H1 (cell line): ENCODE data around the gene TMPRSS3. TPM values are rescaled to one million over a fixed set of nuclear protein-coding genes. Genes with fewer than 3 reads are reported as not detected.
A peak's percentile ranks its signal among the peaks of the same experiment; 100 is the strongest.

Experiments used
- CTCF ChIA-PET: fragments of 300-600 bp; sonication (Branson Sonifier 250); formaldehyde crosslinking; loops from one replicate; lab custom pipeline; 2021; ENCODE audit not compliant: partially characterized antibody; lab: Charles Lee
- POLR2A ChIA-PET: fragments of 300-600 bp; sonication (Branson Sonifier 250); formaldehyde crosslinking; loops from one replicate; lab custom pipeline; 2021; ENCODE audit warnings: inconsistent platforms; ENCODE audit not compliant: partially characterized antibody; lab: Charles Lee
- DNase-seq, 2 experiments: peaks; one replicate each; pipeline versions ENCODE4 v3.0.0 to v3.0.0-alpha.2; 2010 to 2022; ENCODE audit warnings: low spot score in 2 of 2, low read depth in 1 of 2, mixed read lengths in 1 of 2
- FAIRE-seq: peaks from 2 replicates; lab custom pipeline; 2011; peaks lifted over from hg19 to GRCh38; lab: Jason Lieb, UNC
- H2AFZ ChIP-seq: 2 replicates; pipeline ENCODE4 v1.8.1; 2012; ENCODE audit warnings: low read length, inconsistent platforms
- H2AK5ac ChIP-seq: 2 replicates; pipeline ENCODE4 v1.6.1; 2013; ENCODE audit warnings: low read depth, low read length
- H2BK120ac ChIP-seq: replicated peaks from 2 replicates; pipeline ENCODE3; 2013; ENCODE audit warnings: low read depth, low read length, inconsistent platforms
- H2BK12ac ChIP-seq: 2 replicates; pipeline ENCODE4 v1.6.1; 2013; ENCODE audit warnings: low read depth, low read length
- H2BK15ac ChIP-seq: 2 replicates; pipeline ENCODE4 v1.6.1; 2013; ENCODE audit warnings: low read length
- H2BK20ac ChIP-seq: 2 replicates; pipeline ENCODE4 v1.6.1; 2013; ENCODE audit warnings: low read length
- H2BK5ac ChIP-seq: 2 replicates; pipeline ENCODE4 v1.6.1; 2013; ENCODE audit warnings: low read depth, low read length
- H3K14ac ChIP-seq: 2 replicates; pipeline ENCODE4 v1.6.1; 2013; ENCODE audit warnings: inconsistent platforms; ENCODE audit not compliant: insufficient read length
- H3K18ac ChIP-seq: 2 replicates; pipeline ENCODE4 v1.6.1; 2013; ENCODE audit warnings: low read length; ENCODE audit errors: extremely low read depth
- H3K23ac ChIP-seq: 2 replicates; pipeline ENCODE4 v1.6.1; 2013; ENCODE audit warnings: inconsistent platforms; ENCODE audit not compliant: insufficient read length
- H3K23me2 ChIP-seq: 2 replicates; pipeline ENCODE4 v1.6.1; 2013; ENCODE audit warnings: low read depth, low read length
- H3K27ac ChIP-seq: 2 replicates; pipeline ENCODE4 v1.6.1; 2011; ENCODE audit warnings: low read depth, low read length, inconsistent platforms
- H3K27me3 ChIP-seq, 4 experiments: replicated peaks in 1 of 4; 1 replicate in 1 of 4; 2 replicates in 3 of 4; pipeline versions ENCODE4 v1.6.1 to v1.8.1; 2011 to 2013; ENCODE audit warnings: low read length in 3 of 4, mild to moderate bottlenecking in 3 of 4, inconsistent platforms in 2 of 4, mixed read lengths in 2 of 4, moderate library complexity in 1 of 4; ENCODE audit not compliant: control insufficient read depth in 3 of 4, insufficient read depth in 3 of 4; ENCODE audit errors: extremely low read depth in 1 of 4
- H3K36me3 ChIP-seq, 4 experiments: 2 replicates each; pipeline versions ENCODE4 v1.6.1 to v1.8.1; 2011 to 2013; ENCODE audit warnings: mild to moderate bottlenecking in 4 of 4, low read length in 3 of 4, moderate library complexity in 2 of 4, control low read depth in 1 of 4, inconsistent platforms in 1 of 4; ENCODE audit not compliant: insufficient read depth in 4 of 4, control insufficient read depth in 2 of 4
- H3K4ac ChIP-seq: replicated peaks from 2 replicates; pipeline ENCODE3; 2013; ENCODE audit warnings: low read length, low read depth, mixed read lengths, inconsistent platforms; ENCODE audit not compliant: insufficient read length
- H3K4me1 ChIP-seq, 4 experiments: replicated peaks in 1 of 4; 1 replicate in 1 of 4; 2 replicates in 3 of 4; pipeline versions ENCODE4 v1.6.1 to v1.8.1; 2011 to 2013; ENCODE audit warnings: low read length in 3 of 4, inconsistent platforms in 2 of 4, mixed read lengths in 1 of 4; ENCODE audit not compliant: insufficient read depth in 4 of 4, control insufficient read depth in 3 of 4
- H3K4me2 ChIP-seq, 2 experiments: 2 replicates each; pipeline versions ENCODE4 v1.6.1 to v1.8.1; 2011 to 2013; ENCODE audit warnings: low read depth in 2 of 2, low read length in 2 of 2, control low read depth in 1 of 2, inconsistent platforms in 1 of 2, mild to moderate bottlenecking in 1 of 2; ENCODE audit not compliant: insufficient read depth in 1 of 2
- H3K4me3 ChIP-seq, 4 experiments: fragments of 200-600, 300-600 bp in 1 of 4; sonication (generic), shearing (Covaris generic), sonication (Bioruptor Twin) in 1 of 4; 2 replicates each; pipeline versions ENCODE4 v1.5.1 to v1.8.1; 2011 to 2016; ENCODE audit warnings: low read length in 4 of 4, low read depth in 3 of 4, control low read depth in 2 of 4, inconsistent platforms in 2 of 4, mild to moderate bottlenecking in 2 of 4, mixed read lengths in 1 of 4, moderate library complexity in 1 of 4; ENCODE audit not compliant: insufficient read depth in 2 of 4; ENCODE audit errors: extremely low read depth in 1 of 4
- H3K56ac ChIP-seq: replicated peaks from 2 replicates; pipeline ENCODE3; 2013; ENCODE audit warnings: low read depth, mild to moderate bottlenecking, mixed read lengths, low read length, inconsistent platforms; ENCODE audit not compliant: insufficient read length
- H3K79me1 ChIP-seq: 2 replicates; pipeline ENCODE4 v1.6.1; 2013; ENCODE audit warnings: low read depth, low read length, control low read depth
- H3K79me2 ChIP-seq, 2 experiments: 2 replicates each; pipeline versions ENCODE4 v1.6.1 to v1.8.1; 2012 to 2013; ENCODE audit warnings: low read length in 2 of 2, mild to moderate bottlenecking in 2 of 2, inconsistent platforms in 1 of 2; ENCODE audit not compliant: insufficient read depth in 2 of 2, control insufficient read depth in 1 of 2
- H3K9ac ChIP-seq, 4 experiments: replicated peaks in 1 of 4; 1 replicate in 1 of 4; 2 replicates in 3 of 4; pipeline versions ENCODE4 v1.6.1 to v1.8.1; 2011 to 2013; ENCODE audit warnings: low read depth in 3 of 4, low read length in 3 of 4, control low read depth in 2 of 4, mild to moderate bottlenecking in 2 of 4, moderate library complexity in 2 of 4, inconsistent platforms in 1 of 4; ENCODE audit errors: extremely low read depth in 1 of 4
- H3K9me3 ChIP-seq, 2 experiments: 2 replicates each; pipeline versions ENCODE4 v1.6.1 to v1.8.1; 2012 to 2013; ENCODE audit warnings: mild to moderate bottlenecking in 2 of 2, moderate library complexity in 2 of 2, control low read depth in 1 of 2, inconsistent platforms in 1 of 2, low read depth in 1 of 2, low read length in 1 of 2, mixed read lengths in 1 of 2; ENCODE audit not compliant: insufficient read depth in 2 of 2
- H4K20me1 ChIP-seq, 2 experiments: replicated peaks in 1 of 2; 2 replicates each; pipeline versions ENCODE3 to v1.8.1; 2011 to 2013; ENCODE audit warnings: inconsistent platforms in 2 of 2, low read length in 2 of 2, mild to moderate bottlenecking in 1 of 2; ENCODE audit not compliant: insufficient read depth in 2 of 2, control insufficient read depth in 1 of 2
- H4K5ac ChIP-seq: 2 replicates; pipeline ENCODE4 v1.6.1; 2013; ENCODE audit warnings: low read length, low read depth, mixed read lengths, inconsistent platforms; ENCODE audit not compliant: insufficient read length
- H4K8ac ChIP-seq: 2 replicates; pipeline ENCODE4 v1.8.0; 2013; ENCODE audit warnings: mild to moderate bottlenecking, moderate library complexity, low read length, inconsistent platforms; ENCODE audit not compliant: insufficient read depth; ENCODE audit errors: extremely low read depth
- H4K91ac ChIP-seq: replicated peaks from 2 replicates; pipeline ENCODE3; 2013; ENCODE audit warnings: low read length, mixed read lengths, inconsistent platforms; ENCODE audit not compliant: insufficient read length
- RAD21 ChIP-seq, 2 experiments: IDR thresholded peaks in 1 of 2; conservative IDR thresholded peaks in 1 of 2; 2 replicates each; pipeline ENCODE4 v1.6.1; 2011; ENCODE audit warnings: low read depth in 2 of 2, low read length in 2 of 2, improper control_type of control experiment in 1 of 2, inconsistent platforms in 1 of 2, mild to moderate bottlenecking in 1 of 2, moderate library complexity in 1 of 2
- SRF ChIP-seq: IDR thresholded peaks from 2 replicates; pipeline ENCODE4 v1.6.1; 2011; ENCODE audit warnings: mild to moderate bottlenecking, low read depth, low read length, moderate library complexity
- WGBS, 2 experiments: shearing (Covaris generic) in 1 of 2; methylation state at CpG; one replicate each; pipeline versions ENCODE4 v1.1.6 to v1.1.7; 2013 to 2015; ENCODE audit warnings: low lambda C conversion rate in 2 of 2, mixed read lengths in 2 of 2, inconsistent platforms in 1 of 2, low coverage in 1 of 2, missing lambda C conversion rate in 1 of 2; ENCODE audit not compliant: insufficient replicate concordance in 2 of 2, insufficient coverage in 1 of 2, insufficient read length in 1 of 2; ENCODE audit errors: extremely low coverage in 1 of 2, missing lambda C conversion rate in 1 of 2; 5-methylcytosine and 5-hydroxymethylcytosine counted together
- polyA plus RNA-seq, 7 experiments: library from polyadenylated mRNA; depleted of rRNA in 3 of 7; stranded (reverse) in 5 of 7; unstranded in 2 of 7; fragments of >200 nt in 5 of 7; fragments of 200-250 nt in 2 of 7; gene quantifications; 1 replicate in 5 of 7; 2 replicates in 1 of 7; 4 replicates in 1 of 7; pipeline versions ENCODE4 v1.2.1 to v1.2.3, GENCODE V29; 2011 to 2013; ENCODE audit warnings: missing spikeins in 2 of 7, mixed read lengths in 2 of 7
- total RNA-seq: library from RNA; stranded (reverse); fragmentation: NEBNext Ultra II Directional; extraction: Animal tissue kit (Norgen Biotek cat#: 25700); gene quantifications from 2 replicates; pipeline ENCODE4 v1.2.1, GENCODE V29; 2021
- TF ChIP-seq, protein P1 (sequence below), 3 experiments: IDR thresholded peaks; 1 replicate in 2 of 3; 2 replicates in 1 of 3; pipeline versions ENCODE4 v1.5.1 to v1.6.1; 2011; ENCODE audit warnings: low read length in 3 of 3, mild to moderate bottlenecking in 3 of 3, inconsistent platforms in 2 of 3, low read depth in 1 of 3, moderate library complexity in 1 of 3; ENCODE audit not compliant: insufficient read depth in 1 of 3; ENCODE audit errors: control extremely low read depth in 1 of 3

The TMPRSS3 gene
- total and polyA plus RNA-seq, 2 of the 8 experiments (the other 6 are each of a cell fraction or from before 2014, with no cell fraction given), result 0.38 TPM; not detected in 1

DNA sequence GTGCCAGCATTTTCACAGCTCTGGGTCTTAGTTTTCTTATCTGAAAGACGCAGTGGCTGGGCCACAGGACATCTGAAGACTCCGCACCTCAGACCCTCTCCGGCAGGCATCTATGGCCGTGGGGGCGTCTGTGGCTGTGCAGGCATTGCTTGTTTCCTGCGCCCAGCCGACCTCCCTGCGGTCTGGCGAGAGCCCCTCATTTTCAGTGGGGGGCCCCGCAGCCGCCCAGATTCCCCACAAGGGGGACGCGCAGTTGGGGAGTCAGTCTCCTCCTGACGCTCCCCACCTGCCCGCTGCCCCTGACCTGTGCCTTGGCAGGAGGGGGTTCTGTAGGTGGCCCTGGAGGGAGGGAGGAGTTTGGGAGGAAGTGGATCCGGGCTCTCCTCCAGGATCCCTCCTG lies 26.0 kb downstream of the TMPRSS3 start:
- no peaks in the 10 kb centered on the region for H3K79me1 ChIP-seq
- peaks cover 0 to under 1% (median 0%) of the 10 kb centered on the region in 4 experiments; a peak in 4 of 7 replicates for H3K4me1 ChIP-seq
- H3K36me3 ChIP-seq, result no peaks in the 10 kb centered on the region
- H2AK5ac ChIP-seq, result no peak overlapping the region
- peaks cover 0 to 2% (median 0%) of the 10 kb centered on the region in 4 experiments; a peak in 1 of 7 replicates for H3K27me3 ChIP-seq
- no peaks in the 10 kb centered on the region for H3K9me3 ChIP-seq
- no peak overlapping the region for H2BK20ac ChIP-seq
- no peak overlapping the region for H3K4ac ChIP-seq
- ChIA-PET CTCF (interaction anchor here (0.8 to 3.5 kb wide), 5 partner anchors 9 to 32 kb away, joined by 3 to 20 read pairs (median 6); no protein-coding TSS in a partner anchor), POLR2A (no interaction called here)
- TF ChIP-seq, protein P1, sequence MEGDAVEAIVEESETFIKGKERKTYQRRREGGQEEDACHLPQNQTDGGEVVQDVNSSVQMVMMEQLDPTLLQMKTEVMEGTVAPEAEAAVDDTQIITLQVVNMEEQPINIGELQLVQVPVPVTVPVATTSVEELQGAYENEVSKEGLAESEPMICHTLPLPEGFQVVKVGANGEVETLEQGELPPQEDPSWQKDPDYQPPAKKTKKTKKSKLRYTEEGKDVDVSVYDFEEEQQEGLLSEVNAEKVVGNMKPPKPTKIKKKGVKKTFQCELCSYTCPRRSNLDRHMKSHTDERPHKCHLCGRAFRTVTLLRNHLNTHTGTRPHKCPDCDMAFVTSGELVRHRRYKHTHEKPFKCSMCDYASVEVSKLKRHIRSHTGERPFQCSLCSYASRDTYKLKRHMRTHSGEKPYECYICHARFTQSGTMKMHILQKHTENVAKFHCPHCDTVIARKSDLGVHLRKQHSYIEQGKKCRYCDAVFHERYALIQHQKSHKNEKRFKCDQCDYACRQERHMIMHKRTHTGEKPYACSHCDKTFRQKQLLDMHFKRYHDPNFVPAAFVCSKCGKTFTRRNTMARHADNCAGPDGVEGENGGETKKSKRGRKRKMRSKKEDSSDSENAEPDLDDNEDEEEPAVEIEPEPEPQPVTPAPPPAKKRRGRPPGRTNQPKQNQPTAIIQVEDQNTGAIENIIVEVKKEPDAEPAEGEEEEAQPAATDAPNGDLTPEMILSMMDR (IDR thresholded peaks at IDR 0.05; ENCODE audit: control extremely low read depth in 1 of 3, insufficient read depth in 1 of 3, low read depth in 1 of 3, low read length in 3 of 3), result peak; percentile 30 to 37 (median 33)
- TF ChIP-seq SRF (no peak), RAD21 (IDR thresholded peaks at IDR 0.05 in 1 of 2, conservative IDR thresholded peaks at IDR 0.05 in 1 of 2; ENCODE audit: low read depth in 2 of 2, low read length in 2 of 2) (peak; percentile 21 to 40)
- H2BK5ac ChIP-seq, result no peak overlapping the region
- FAIRE-seq (no peak), DNase-seq (peak in 1 of 2 experiments; percentile 71)
- H3K9ac ChIP-seq, result no peak overlapping the region
- H2AFZ ChIP-seq, result no peak overlapping the region
- H4K91ac ChIP-seq, result no peak overlapping the region
- H4K5ac ChIP-seq, result no peak overlapping the region
- H3K27ac ChIP-seq, result no peak overlapping the region
- H2BK120ac ChIP-seq, result no peak overlapping the region
- no peak overlapping the region for H3K14ac ChIP-seq
- no peaks in the 10 kb centered on the region for H4K20me1 ChIP-seq
- H3K79me2 ChIP-seq, result no peaks in the 10 kb centered on the region
- H3K4me2 ChIP-seq, result no peak overlapping the region
- peak overlapping the region; percentile 31; the same call in 1 of the 2 replicates for H4K8ac ChIP-seq
- 83% methylated on average over 15 of the region's 16 CpGs; no CpG with 5 or more reads in 1 of the 2 experiments for WGBS, 2 experiments
- H3K23me2 ChIP-seq, result no peaks in the 10 kb centered on the region
- H2BK15ac ChIP-seq, result no peak overlapping the region; the same call in 1 of the 2 replicates
- H2BK12ac ChIP-seq, result no peak overlapping the region
- H3K18ac ChIP-seq, result no peak overlapping the region
- no peak overlapping the region for H3K4me3 ChIP-seq
- no peak overlapping the region for H3K23ac ChIP-seq
- no peak overlapping the region for H3K56ac ChIP-seq
